ENCODE measurements around the gene SETD3. TPM values are rescaled to one million over a fixed set of nuclear protein-coding genes. Genes with fewer than 3 reads are reported as not detected.

SETD3 gene
- total RNA-seq, 4 donors from 2014 or later = 61.9 to 120 (median 68.8) TPM

DNA sequence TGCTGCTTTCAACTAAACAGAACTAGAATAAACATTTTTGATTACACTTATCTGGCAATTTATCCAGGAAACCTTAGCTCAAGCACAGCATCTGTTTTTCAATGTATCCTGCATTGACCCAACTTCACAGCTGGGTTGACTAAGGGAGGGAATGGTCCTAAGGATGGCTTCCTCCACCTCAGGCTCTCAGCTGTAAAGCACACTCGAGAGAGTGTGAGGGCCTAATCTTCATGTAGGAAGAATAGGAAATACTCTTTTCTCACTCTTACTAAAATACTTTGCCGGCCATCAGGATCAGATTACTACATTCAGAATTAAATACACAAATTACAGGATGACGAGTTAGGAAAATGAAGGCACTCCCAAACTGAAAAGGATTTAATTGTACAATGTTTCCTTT is 7.2 kb downstream of the SETD3 start:
- Histone ChIP-seq H3K4me1 (peaks cover 0 to 4% (median 0%) of the 10 kb centered on the region in 4 donors), H3K36me3 (no peaks in the 10 kb centered on the region)

DNA sequence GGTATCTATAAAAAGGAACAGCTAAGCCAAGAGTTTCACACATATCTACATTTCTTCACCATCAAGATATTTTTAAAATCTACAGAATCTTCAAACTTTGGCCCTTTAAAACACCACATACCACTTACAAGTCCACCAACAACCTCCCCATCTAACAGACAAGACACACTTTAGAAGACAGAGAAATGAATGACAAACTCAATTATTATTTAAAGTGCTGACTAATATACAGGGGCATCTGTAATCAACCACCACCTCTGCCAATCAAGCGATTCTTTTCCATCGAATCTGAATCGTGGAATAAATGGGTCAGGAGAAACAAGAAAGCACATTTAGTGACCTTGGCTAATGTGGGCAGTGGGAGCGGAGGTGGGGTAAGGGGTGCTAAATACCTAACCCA is 7.7 kb downstream of the SETD3 start:
- Histone ChIP-seq H3K4me3 (no peak overlapping the region), H3K9me3 (no peaks in the 10 kb centered on the region), H3K27me3 (no peaks in the 10 kb centered on the region), H3K27ac (no peak overlapping the region), H3K36me3 (no peaks in the 10 kb centered on the region), H3K4me1 (peaks cover 0 to 2% (median 0%) of the 10 kb centered on the region in 4 donors)
- no peak for DNase-seq
- TF ChIP-seq, protein P1, sequence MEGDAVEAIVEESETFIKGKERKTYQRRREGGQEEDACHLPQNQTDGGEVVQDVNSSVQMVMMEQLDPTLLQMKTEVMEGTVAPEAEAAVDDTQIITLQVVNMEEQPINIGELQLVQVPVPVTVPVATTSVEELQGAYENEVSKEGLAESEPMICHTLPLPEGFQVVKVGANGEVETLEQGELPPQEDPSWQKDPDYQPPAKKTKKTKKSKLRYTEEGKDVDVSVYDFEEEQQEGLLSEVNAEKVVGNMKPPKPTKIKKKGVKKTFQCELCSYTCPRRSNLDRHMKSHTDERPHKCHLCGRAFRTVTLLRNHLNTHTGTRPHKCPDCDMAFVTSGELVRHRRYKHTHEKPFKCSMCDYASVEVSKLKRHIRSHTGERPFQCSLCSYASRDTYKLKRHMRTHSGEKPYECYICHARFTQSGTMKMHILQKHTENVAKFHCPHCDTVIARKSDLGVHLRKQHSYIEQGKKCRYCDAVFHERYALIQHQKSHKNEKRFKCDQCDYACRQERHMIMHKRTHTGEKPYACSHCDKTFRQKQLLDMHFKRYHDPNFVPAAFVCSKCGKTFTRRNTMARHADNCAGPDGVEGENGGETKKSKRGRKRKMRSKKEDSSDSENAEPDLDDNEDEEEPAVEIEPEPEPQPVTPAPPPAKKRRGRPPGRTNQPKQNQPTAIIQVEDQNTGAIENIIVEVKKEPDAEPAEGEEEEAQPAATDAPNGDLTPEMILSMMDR (IDR thresholded peaks at IDR 0.05) = no peak
- no peak for TF ChIP-seq POLR2A (IDR thresholded peaks at IDR 0.05)

More for the DNA sequence above, 7.2 kb downstream of the SETD3 start:
- Histone ChIP-seq H3K27ac (no peak overlapping the region), H3K9me3 (no peaks in the 10 kb centered on the region), H3K27me3 (no peaks in the 10 kb centered on the region), H3K4me3 (no peak overlapping the region)
- TF ChIP-seq, protein P1 (IDR thresholded peaks at IDR 0.05) = no peak
- no peak for TF ChIP-seq POLR2A (IDR thresholded peaks at IDR 0.05)
- no peak for DNase-seq

DNA sequence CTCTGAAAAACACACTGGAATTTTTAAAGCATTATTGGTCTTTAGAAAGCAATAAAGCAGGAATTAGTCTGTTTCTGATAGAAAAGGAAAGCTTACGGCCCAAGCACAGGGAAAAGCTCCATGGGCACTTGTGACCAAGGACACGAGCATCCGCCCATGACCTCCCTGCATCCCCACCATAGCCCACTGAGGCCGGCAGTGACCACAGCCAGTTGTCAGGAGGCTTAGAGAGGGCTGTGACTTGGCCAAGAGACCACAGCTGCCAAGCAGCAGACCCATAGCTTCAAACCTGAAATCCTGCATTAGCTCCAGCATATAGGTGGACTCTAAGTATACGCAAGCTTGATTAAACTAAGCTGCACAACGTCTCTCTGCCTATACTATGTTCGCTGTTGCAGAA is 8.9 kb downstream of the SETD3 start:
- Histone ChIP-seq H3K9me3 (no peaks in the 10 kb centered on the region), H3K27ac (no peak overlapping the region), H3K4me3 (no peak overlapping the region), H3K4me1 (peaks cover 0 to 11% (median 0%) of the 10 kb centered on the region in 4 donors), H3K27me3 (no peaks in the 10 kb centered on the region), H3K36me3 (no peaks in the 10 kb centered on the region)
- DNase-seq = no peak
- no peak for TF ChIP-seq POLR2A (IDR thresholded peaks at IDR 0.05)
- TF ChIP-seq, protein P1 (IDR thresholded peaks at IDR 0.05) = no peak

DNA sequence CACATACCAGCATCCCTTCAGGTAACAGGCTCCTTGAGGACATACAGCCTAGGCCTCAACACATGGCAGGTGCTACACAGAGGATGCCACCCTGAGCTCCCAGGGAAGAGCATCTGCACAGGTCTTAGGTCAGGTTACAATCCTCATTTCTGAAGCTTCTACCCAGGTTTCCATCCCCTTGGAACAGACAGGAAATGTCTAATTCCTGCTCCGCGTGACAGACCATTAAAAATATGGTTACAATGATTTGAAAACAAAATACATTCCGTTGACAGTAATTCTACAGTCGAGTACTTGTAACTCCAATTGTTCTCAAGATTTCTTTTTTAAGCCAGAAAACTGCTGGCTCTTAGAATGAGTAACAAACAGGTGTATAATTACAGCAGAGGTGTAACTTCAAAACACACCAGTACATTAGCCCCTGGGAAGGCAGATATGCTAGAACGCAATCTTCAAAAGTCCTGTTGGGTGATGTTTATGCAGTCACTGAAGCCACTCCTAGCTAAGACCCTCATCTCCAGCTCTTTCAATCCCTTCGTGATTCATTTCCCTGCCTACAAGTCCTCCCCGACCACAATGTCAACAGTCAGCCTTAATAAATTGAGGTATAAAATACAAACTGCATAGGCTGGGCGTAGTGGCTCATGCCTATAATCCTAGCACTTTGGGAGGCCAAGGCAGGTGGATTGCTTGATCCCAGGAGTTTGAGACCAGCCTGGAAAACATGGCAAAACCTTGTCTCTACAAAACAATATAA is 11.6 kb downstream of the SETD3 start:
- DNase-seq = no peak
- Histone ChIP-seq H3K4me1 (peaks cover 0 to 11% (median 0%) of the 10 kb centered on the region in 4 donors), H3K36me3 (peaks cover 0 to 18% (median 0%) of the 10 kb centered on the region in 3 donors), H3K4me3 (no peak overlapping the region), H3K27ac (no peak overlapping the region), H3K27me3 (no peaks in the 10 kb centered on the region), H3K9me3 (no peaks in the 10 kb centered on the region)
- no peak for TF ChIP-seq POLR2A (IDR thresholded peaks at IDR 0.05)
- TF ChIP-seq, protein P1 (IDR thresholded peaks at IDR 0.05) = no peak

DNA sequence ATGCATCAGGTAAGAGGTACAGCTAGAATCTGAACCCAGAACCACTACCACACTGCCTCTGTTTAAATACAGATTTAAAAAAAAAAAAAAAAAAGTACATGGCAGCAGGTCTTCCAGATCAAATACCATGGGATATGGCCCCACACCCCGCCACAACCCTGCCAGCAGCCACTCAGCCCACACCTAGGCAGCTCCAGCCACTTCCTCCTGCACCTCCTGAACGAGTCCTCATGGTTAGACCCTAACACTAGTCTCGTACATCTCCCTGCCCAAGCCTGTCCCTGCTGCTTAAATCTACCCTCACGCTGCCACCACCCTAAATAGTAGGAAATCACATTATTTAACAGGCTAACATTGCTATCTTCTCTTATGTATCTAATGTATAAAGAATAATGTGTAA is 12.6 kb downstream of the SETD3 start:
- Histone ChIP-seq H3K36me3 (peaks cover 0 to 26% (median 0%) of the 10 kb centered on the region in 3 donors), H3K4me3 (no peak overlapping the region), H3K9me3 (no peaks in the 10 kb centered on the region), H3K27ac (no peak overlapping the region), H3K27me3 (no peaks in the 10 kb centered on the region), H3K4me1 (peaks cover 0 to 11% (median 0%) of the 10 kb centered on the region in 4 donors)
- TF ChIP-seq, protein P1 (IDR thresholded peaks at IDR 0.05) = no peak
- no peak for TF ChIP-seq POLR2A (IDR thresholded peaks at IDR 0.05)
- DNase-seq = no peak
